Hematopoietic multipotent progenitor cell (in vitro differentiated cells): ENCODE measurements around the gene ABCB11. TPM values are rescaled to one million over a fixed set of nuclear protein-coding genes. Genes with fewer than 3 reads are reported as not detected.
A peak's percentile ranks its signal among the peaks of the same experiment; 100 is the strongest.

ENCODE experiments used
- DNase-seq, 3 donors: peaks; one replicate each; pipeline ENCODE4 v3.0.0-alpha.2; 2011 to 2015; ENCODE audit warnings: low read depth in 2 of 3, low spot score in 2 of 3
- total RNA-seq: library from RNA; depleted of rRNA; stranded (reverse); fragments of >200 nt; gene quantifications from one replicate; pipeline ENCODE4 v1.2.3, GENCODE V29; 2012

The ABCB11 gene
- total RNA-seq, 1 donor, result 0.27 TPM

DNA sequence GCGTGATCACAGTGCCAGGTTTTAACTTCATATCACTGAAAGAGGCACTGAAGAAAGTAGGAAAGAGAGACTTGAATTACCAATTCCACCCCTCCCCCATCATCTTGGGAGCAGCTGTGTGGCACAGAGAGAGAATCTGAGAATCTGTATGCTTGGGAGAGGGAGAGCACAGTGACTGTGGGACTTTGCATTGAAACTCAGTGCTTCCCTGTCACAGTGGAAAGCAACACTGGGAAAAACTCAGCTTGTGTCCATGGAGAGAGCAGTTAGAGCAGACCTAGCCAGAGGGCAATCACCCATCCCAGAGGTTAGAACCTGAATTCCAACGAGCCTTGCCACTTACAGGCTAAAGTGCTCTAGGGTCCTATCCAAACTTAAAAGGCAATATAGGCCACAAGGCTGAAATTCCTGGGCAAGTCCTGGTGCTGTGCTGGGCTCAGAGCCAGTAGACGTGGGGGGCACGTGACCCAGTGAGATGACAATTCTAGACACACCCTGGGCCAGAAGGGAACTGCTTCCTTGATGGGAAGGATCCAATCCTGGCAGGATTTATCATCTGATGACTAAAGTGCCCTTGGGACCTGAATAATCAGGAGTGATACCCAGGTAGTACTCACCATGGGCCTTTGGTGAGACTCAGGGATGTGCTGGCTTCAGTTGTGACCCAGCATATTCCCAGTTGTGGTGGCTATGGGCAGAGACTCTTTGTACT is 15.5 kb upstream of the ABCB11 start:
- no peak for DNase-seq

DNA sequence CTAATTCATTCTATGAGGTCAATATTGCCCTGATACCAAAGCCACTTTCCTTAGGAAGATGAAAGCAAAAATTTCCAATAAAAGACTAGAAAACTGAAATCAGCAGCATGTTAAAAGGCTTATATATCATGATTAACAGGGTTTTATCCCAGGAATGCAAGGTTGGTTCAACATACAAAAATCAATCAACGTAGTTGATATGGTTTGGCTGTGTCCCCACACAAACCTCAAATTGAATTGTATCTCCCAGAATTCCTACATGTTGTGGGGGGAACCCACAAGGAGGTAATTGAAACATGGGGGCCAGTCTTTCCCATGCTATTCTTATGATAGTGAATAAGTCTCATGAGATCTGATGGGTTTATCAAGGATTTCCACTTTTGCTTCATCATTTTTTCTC is 11.7 kb upstream of the ABCB11 start:
- DNase-seq, result peak in 1 of 3 donors; percentile 6

DNA sequence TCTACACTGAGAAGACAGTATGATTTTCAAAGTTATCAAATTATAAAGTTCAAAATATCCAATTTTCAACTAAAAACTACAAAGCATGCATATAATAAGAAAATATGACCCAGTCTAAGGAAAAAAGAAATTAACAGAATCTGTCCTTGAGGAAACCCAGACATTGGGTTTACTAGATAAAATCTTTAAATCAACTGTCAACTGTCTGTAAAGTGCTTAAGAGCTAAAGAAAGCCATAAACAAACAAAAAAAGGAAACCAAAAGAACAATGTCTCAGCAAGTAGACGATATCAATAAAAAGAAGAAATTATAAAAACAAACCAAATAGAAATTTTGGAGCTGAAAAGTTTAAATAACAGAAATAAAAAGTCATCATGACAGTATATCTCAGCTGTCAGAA is 10.5 kb upstream of the ABCB11 start:
- DNase-seq, result no peak

- peak in 2 of 3 donors; percentile 18 to 67 for DNase-seq
Measured at GRCh38 chr2:169039702-169040101, 8.6 kb upstream of the ABCB11 start.

GRCh38 chr2:169038338-169038757 is 7.2 kb upstream of the ABCB11 start:
- DNase-seq, result peak in 2 of 3 donors; percentile 29 to 55

- DNase-seq, result no peak
Measured at GRCh38 chr2:169036736-169037440, 5.8 kb upstream of the ABCB11 start.

GRCh38 chr2:169035887-169036286 is 4.8 kb upstream of the ABCB11 start:
- DNase-seq, result no peak

DNA sequence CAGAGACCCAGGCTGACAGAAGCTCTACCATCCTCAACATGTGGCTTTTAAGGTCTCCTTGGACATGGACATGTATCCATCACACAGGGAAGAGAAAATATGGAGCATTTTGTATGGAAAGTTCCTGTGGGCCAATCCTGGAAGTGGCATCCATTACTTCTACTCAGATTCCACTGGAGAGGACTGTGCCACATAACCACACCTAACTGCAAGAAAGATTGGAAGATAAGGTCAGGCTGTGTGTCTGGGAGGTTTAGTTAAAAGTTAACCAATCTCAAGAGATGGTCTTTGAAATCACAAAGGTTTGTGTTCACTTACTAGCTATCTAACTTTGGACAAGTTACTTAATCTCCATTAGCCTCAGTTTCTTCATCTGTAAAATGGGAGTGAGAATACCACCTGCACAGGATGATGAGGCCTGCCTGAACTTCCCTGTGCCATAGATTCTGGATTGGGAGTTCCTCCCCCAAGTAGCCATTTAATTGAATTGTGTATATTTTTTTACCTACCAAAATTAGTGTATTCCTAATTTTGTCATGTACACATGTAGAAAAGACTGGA is 3.9 kb upstream of the ABCB11 start:
- no peak for DNase-seq

GRCh38 chr2:169034256-169034655 is 3.1 kb upstream of the ABCB11 start:
- no peak for DNase-seq

GRCh38 chr2:169029341-169029740 is 1.8 kb downstream of the ABCB11 start:
- DNase-seq, result no peak

DNA sequence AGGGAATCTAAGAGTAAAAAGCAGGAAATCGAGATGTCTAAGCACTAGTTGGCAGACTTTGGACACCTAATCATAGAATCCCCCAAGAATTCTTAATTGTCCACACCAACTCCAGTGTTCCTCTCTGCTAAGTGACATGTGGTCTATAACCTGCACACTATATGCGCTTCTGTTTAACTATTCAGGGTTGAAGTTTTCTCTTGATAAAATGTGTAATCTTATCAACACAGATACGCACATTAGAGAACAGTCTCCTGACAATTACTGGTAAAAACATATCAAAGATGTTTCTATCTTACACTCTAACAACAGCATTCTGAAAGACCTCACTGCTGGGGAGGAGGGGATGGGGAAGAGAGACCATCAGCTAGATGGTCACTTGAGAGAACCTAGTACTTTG is 3.9 kb downstream of the ABCB11 start:
- DNase-seq, result no peak

DNA sequence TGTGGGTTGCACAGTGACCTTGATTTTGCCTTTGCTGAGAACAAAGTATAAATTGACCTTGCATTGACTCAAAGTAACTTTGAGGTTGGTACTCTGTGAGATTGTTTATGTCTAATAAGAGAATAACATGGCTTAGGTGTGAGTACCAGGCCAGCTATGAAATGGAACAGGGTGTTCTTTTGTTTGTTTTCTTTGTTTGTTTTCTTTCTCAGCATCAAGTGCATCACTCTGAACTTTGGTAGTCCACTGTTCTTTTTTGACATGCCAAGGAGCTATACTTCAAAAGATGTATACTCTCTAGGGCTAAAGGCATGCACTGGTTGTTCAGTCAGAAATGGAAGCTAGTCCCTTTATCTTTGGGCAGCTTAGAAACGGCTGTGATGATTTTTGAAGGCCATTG is 5.1 kb downstream of the ABCB11 start:
- DNase-seq, result no peak

GRCh38 chr2:169023161-169023560 is 8.0 kb downstream of the ABCB11 start:
- DNase-seq, result no peak

DNA sequence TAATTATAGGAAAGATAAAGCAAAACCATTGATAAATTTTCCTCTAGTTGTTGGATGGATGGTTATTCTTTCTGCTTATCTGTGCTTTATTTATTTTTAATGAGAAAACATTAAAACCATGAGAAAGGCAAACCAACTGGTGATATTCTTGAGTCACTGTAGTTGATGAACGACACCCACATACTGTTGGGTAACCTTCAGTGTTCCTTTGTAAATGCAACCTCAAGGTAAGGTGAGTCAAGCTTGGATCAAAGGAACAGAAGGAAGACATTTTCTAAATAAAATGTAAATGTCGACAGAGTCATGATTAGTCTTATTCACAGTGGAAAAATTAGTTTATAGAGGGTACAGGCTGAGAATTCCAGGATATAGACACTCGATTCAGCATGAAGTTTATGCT is 12.7 kb downstream of the ABCB11 start:
- no peak for DNase-seq

- DNase-seq, result no peak
Measured at GRCh38 chr2:169015943-169016342, 15.2 kb downstream of the ABCB11 start.

DNA sequence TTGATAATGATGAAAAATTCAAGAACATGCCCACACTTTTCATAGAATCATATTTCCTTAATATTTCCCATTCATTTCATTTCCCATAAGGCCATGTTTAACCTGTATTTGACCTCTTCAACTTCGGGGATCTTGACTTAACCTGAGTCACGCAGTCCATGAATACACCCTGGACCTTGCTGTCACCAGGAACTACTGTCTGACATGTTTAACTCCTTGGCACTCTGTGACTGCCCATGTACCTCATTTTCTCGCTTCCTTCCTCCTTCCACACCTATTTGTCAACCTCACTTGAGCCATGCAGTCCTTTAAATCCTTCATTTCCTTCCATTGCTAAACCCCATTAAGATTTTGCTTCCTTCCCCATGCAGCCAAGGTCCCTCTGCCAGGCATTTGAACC is 16.3 kb downstream of the ABCB11 start:
- no peak for DNase-seq

GRCh38 chr2:169013628-169014026 is 17.5 kb downstream of the ABCB11 start:
- DNase-seq, result no peak

DNA sequence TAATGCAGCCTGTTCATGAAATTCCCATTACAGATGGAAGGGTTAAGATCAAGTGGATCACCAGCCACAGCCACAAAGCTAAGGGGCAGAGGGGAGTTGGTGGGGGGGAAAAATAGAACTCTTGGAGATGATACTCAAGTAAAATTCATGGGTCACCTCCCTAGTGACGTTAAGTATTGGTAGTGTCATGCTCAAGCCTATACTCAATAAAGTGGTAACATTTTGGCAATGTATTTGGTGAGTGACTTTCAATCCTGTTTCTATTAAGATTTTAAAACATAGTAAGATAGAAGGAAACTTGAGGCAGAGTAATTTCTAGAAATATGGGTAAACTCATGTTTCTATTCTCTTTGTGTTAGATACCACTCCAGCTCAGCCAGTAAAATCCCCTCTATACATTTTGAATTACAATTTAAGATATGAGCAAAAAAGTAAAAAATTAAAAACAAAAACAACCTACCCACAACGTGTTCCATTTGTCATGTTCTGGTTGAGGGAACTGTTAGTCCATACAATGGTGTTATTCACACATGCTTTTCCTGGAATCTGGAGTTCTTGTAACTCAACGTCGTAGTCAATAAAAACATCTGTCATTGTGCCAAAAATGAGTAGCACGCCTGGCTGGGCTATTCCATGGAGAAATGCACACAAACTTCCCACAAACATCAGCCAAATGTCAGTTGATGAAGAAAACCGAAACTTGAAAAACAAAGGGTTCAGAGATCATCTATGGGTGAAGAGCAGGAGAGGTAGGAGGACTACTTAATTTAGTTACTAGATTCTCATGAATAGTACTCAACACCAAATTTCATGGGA is 18.1 kb downstream of the ABCB11 start:
- DNase-seq, result no peak

- DNase-seq, result peak in 2 of 3 donors; percentile 29 to 43
Measured at GRCh38 chr2:169012191-169012792, 18.8 kb downstream of the ABCB11 start.

DNA sequence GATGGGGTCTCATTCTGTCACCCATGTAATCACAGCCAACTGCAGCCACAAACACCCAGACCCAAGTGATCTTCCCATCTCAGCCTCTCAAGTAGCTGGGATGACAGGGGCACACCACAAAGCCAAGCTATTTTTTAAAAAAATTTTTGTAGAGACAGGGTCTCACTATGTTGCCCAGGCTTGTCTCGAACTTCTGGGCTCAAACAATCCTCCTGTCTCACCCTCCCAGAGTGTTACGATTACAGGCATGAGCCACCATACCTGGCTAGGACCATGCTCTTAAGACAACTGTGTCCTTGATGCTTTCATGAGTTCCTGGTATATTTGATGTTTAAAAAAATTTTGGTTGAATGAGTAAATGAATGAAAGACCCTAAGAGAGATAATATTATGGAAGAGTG is 19.4 kb downstream of the ABCB11 start:
- DNase-seq, result no peak
